Cardiac muscle cell (in vitro differentiated cells and primary cell): ENCODE data around the gene NOL3. TPM values are rescaled to one million over a fixed set of nuclear protein-coding genes. Genes with fewer than 3 reads are reported as not detected.
A peak's percentile ranks its signal among the peaks of the same experiment; 100 is the strongest.
"Not testable (repeated sequence)": the region's sequence is repeated elsewhere in the genome, so short reads cannot be mapped to it uniquely, and the experiment has no call there.

Experiments
- DNase-seq, 2 donors: peaks; one replicate each; pipeline versions ENCODE4 v3.0.0 to v3.0.0-alpha.2; 2010 to 2017; ENCODE audit warnings: low read depth in 1 of 2, low spot score in 1 of 2
- H3K27ac ChIP-seq: fragments of 200-600 bp; sonication (generic); 2 replicates; pipeline ENCODE4 v1.5.1; 2016
- H3K27me3 ChIP-seq: fragments of 200-600 bp; sonication (generic); 2 replicates; pipeline ENCODE4 v1.6.0; 2016; ENCODE audit warnings: control low read depth
- H3K36me3 ChIP-seq: fragments of 200-600 bp; sonication (generic); 2 replicates; pipeline ENCODE4 v1.5.1; 2016; ENCODE audit warnings: control low read depth
- H3K4me1 ChIP-seq: fragments of 200-600 bp; sonication (generic); 2 replicates; pipeline ENCODE4 v1.8.1; 2017; ENCODE audit warnings: low read depth, mild to moderate bottlenecking, mixed run types
- H3K4me3 ChIP-seq: fragments of 200-600 bp; sonication (generic); 2 replicates; pipeline ENCODE4 v1.5.1; 2016; ENCODE audit warnings: mild to moderate bottlenecking
- H3K9me3 ChIP-seq: fragments of 200-600 bp; sonication (generic); 2 replicates; pipeline ENCODE4 v1.5.1; 2017; ENCODE audit warnings: low read depth, mild to moderate bottlenecking, control low read depth
- polyA plus RNA-seq: library from polyadenylated mRNA; unstranded; fragments of >200 nt; fragmentation: Nextera tagmentation; extraction: Ambion mirVana; gene quantifications from 2 replicates; pipeline ENCODE4 v1.2.1, GENCODE V29; 2016
- total RNA-seq: library from RNA; depleted of rRNA; stranded (reverse); fragments of >200 nt; gene quantifications from 2 replicates; pipeline ENCODE4 v1.2.3, GENCODE V29; 2016
- TF ChIP-seq, protein P1 (sequence below): IDR thresholded peaks from 2 replicates; pipeline ENCODE4 v1.5.1; 2012; ENCODE audit warnings: low read depth, mild to moderate bottlenecking, low read length

NOL3 gene
- total RNA-seq (33.7 and 40.6 TPM in 2 replicates), polyA plus RNA-seq (19.4 and 31.1 TPM in 2 replicates)

DNA sequence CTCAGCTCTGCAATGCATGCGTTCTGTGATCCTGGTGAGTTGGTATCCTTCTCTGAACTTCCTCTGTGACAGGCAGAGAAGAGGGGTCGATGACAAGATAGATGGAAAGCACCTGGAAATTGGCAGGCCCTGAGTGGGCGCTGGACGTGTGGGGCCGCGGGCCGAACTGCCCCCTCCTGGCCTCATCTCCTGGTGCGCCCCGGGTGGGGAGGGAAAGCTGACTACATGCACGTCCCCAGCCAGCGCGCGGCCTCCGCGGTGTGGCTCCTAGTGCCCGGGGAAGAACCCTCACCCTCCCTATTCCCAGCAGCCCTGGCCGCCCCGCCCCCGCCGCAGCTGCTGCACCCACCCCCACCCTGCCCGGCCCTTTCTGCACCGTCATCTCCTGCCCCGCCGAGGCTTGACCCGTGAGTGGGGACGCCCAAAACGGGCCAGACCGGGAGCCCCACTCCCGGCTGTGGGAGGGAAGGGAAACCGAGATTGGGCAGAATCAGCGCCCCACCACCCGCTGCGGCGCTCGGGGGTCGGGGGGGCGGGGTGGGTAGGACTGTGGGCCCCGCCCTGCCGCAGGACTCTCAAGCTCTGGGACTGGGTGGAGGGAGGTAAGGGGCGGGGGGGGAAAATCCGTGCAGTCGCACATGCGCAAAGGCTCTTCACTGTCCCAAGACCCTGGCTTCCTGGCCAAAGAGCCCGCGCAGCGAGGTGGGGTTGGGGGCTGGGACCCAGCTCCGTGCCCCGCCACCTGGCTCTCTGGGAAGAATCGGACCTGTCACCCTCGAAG, at the start of gene NOL3:
NOL3 (plus strand) TSS at position 371 of the 781 bp plus-strand sequence.
- peak within 1 kb of the TSS; percentile 37 for H3K4me3 ChIP-seq
- DNase-seq: peak; percentile 80 to 90
- TF ChIP-seq, protein P1, sequence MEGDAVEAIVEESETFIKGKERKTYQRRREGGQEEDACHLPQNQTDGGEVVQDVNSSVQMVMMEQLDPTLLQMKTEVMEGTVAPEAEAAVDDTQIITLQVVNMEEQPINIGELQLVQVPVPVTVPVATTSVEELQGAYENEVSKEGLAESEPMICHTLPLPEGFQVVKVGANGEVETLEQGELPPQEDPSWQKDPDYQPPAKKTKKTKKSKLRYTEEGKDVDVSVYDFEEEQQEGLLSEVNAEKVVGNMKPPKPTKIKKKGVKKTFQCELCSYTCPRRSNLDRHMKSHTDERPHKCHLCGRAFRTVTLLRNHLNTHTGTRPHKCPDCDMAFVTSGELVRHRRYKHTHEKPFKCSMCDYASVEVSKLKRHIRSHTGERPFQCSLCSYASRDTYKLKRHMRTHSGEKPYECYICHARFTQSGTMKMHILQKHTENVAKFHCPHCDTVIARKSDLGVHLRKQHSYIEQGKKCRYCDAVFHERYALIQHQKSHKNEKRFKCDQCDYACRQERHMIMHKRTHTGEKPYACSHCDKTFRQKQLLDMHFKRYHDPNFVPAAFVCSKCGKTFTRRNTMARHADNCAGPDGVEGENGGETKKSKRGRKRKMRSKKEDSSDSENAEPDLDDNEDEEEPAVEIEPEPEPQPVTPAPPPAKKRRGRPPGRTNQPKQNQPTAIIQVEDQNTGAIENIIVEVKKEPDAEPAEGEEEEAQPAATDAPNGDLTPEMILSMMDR: no peak
- peaks cover 52% of the 10 kb centered on the region for H3K27me3 ChIP-seq
- H3K9me3 ChIP-seq: no peaks in the 10 kb centered on the region
- H3K4me1 ChIP-seq: peaks cover 19% of the 10 kb centered on the region
- no peaks in the 10 kb centered on the region for H3K36me3 ChIP-seq
- H3K27ac ChIP-seq: peak within 1 kb of the TSS; percentile 54

DNA sequence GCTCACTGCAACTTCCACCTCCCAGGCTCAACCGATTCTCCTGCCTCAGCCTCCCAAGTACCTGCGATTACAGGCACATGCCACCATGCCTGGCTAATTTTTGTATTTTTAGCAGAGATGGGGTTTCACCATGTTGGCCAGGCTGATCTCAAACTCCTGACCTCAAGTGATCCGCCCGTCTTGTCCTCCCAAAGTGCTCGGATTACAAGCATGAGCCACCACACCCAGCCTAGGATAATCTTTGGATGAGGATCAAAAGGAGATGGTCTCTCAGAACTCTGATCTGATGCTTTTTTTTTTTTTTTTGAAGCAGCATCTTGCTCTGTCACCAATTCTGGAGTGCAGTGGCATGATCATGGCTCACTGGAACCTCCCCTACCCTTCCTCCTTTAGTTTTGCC, 47.5 kb upstream of the NOL3 start:
- not testable (repeated sequence) for H3K27me3 ChIP-seq
- H3K36me3 ChIP-seq: peaks cover 11% of the 10 kb centered on the region

DNA sequence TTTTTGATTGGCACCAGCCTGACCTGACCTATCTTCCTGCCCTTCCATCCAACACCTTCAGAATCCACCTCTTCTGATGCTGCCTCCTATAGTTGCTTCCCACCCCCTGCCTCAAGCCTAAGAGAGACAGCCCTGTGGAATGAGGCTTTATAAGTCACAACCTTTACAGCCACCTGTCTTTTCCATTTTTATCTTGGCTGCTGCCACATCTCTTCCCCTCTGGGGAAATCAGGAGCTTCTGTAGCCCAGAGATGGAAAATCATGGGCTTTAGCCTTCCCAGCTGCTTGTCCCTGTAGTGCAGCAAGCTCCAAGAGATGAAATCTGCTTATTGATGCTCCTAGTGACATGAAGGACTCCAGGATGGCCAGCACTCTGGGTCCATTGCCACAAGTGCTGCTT, 41.9 kb upstream of the NOL3 start:
- peaks cover 15% of the 10 kb centered on the region for H3K36me3 ChIP-seq
- H3K4me3 ChIP-seq: no peak overlapping the region
- no peak overlapping the region for H3K27ac ChIP-seq
- DNase-seq: no peak
- TF ChIP-seq, protein P1: no peak
- no peaks in the 10 kb centered on the region for H3K27me3 ChIP-seq
- H3K9me3 ChIP-seq: no peaks in the 10 kb centered on the region
- H3K4me1 ChIP-seq: no peaks in the 10 kb centered on the region

More for the DNA sequence above, 47.5 kb upstream of the NOL3 start:
- not testable (repeated sequence) for H3K9me3 ChIP-seq, H3K4me1 ChIP-seq, H3K4me3 ChIP-seq, DNase-seq, H3K27ac ChIP-seq

DNA sequence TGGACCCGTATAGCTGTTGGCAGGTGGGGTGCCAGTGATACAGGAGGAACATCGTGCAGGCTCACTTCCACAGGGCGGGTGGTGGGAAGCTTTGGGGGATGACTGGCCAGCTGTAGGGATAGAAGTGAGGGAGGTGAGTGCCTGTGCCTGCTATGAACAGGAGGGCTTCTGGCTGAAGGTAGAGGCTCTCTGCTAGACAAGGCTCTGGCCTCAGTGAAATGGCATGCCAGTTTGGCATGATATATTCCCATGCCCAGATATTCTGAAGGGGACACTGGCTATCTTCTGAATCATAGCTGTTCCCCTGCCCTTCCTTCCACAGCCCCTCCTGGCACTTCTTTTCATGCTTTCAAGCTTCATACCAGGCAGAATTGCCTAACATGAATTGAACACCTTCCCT, 41.5 kb upstream of the NOL3 start:
- H3K4me3 ChIP-seq: no peak overlapping the region
- H3K27ac ChIP-seq: no peak overlapping the region
- TF ChIP-seq, protein P1: no peak
- H3K36me3 ChIP-seq: peaks cover 16% of the 10 kb centered on the region
- no peak for DNase-seq
- H3K4me1 ChIP-seq: no peaks in the 10 kb centered on the region
- H3K9me3 ChIP-seq: no peaks in the 10 kb centered on the region
- no peaks in the 10 kb centered on the region for H3K27me3 ChIP-seq

DNA sequence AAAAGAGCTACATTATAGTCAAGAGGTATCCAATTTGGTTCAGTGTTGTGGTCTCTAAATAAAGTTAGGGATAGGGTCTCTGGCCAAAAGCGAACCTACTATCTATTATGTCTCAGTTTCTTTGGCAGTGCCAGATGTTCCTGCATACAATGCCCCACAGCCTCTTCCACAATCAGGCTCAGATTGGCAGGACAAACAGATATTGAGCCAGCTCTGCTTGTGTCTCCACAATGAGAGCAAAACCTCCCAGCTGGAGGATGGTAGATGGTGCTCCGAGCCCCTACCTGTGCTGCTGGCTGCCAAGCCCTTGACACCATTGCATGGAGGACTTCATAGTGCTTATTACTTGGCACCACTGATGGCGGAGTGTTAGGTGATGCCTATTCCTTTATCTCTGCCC, 40.9 kb upstream of the NOL3 start:
- TF ChIP-seq, protein P1: no peak
- no peak overlapping the region for H3K27ac ChIP-seq

DNA sequence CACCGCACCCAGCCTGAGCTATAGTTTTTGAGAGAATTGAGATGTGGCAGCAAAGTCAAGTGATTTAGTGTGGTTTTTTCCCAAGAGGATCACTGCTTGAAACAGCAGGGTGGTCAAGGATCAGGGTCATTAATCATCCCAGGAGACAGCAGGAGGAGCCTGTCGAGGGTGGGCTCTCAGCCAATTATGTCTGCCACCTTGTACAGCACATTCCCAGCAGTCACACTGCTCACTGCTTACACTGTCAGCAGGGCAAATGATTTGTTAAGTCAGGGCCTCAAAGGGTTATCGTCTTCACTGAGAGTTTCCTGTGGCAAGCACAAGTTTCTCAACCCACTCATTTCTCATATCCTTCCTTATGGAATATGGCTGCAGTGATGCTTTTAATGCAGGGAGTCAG, 32.7 kb upstream of the NOL3 start:
- Histone ChIP-seq H3K9me3 (no peaks in the 10 kb centered on the region), H3K27ac (peak overlapping the region; percentile 50), H3K27me3 (no peaks in the 10 kb centered on the region), H3K4me1 (peaks cover 8% of the 10 kb centered on the region), H3K4me3 (no peak overlapping the region), H3K36me3 (peaks cover 28% of the 10 kb centered on the region)
- TF ChIP-seq, protein P1: no peak
- peak; percentile 56 to 67 for DNase-seq

More for the DNA sequence above, 40.9 kb upstream of the NOL3 start:
- H3K36me3 ChIP-seq: peaks cover 21% of the 10 kb centered on the region
- H3K4me1 ChIP-seq: no peaks in the 10 kb centered on the region
- no peak overlapping the region for H3K4me3 ChIP-seq
- no peaks in the 10 kb centered on the region for H3K27me3 ChIP-seq
- H3K9me3 ChIP-seq: no peaks in the 10 kb centered on the region
- DNase-seq: no peak
